HG03442 (cell line): ENCODE measurements around the gene DGKE.

ENCODE experiments used
- ATAC-seq: cut with Tn5 transposase; IDR thresholded peaks from one replicate; pipeline ENCODE4 v1.9.1; 2021; ENCODE audit warnings: mild to moderate bottlenecking, moderate library complexity; ENCODE audit not compliant: unreplicated experiment

Gene DGKE

GRCh38 chr17:56913000-56913311, 79.0 kb downstream of the DGKE start:
- ATAC-seq: no peak

GRCh38 chr17:56913353-56913866, 79.5 kb downstream of the DGKE start:
- ATAC-seq: peak; percentile 33

GRCh38 chr17:56913867-56914580, 80.1 kb downstream of the DGKE start, which contains the start of gene TRIM25:
TRIM25 (minus strand) TSS chr17:56914049; CDS start chr17:56913988, 61 bp downstream.
- ATAC-seq: peak; percentile 64

- no peak for ATAC-seq
Measured at GRCh38 chr17:56914581-56915273, 80.8 kb downstream of the DGKE start.

- ATAC-seq: no peak
Measured at GRCh38 chr17:56917559-56918296, 83.8 kb downstream of the DGKE start.

- no peak for ATAC-seq
Measured at GRCh38 chr17:56918916-56919315, 85.0 kb downstream of the DGKE start.
